ENCODE results near the gene KLHL8. TPM values are rescaled to one million over a fixed set of nuclear protein-coding genes. Genes with fewer than 3 reads are reported as not detected.
"Not testable (repeated sequence)": the region's sequence is repeated elsewhere in the genome, so short reads cannot be mapped to it uniquely, and the experiment has no call there.

The KLHL8 gene
- total RNA-seq, 1 experiment from 2014 or later, result 9.9 TPM

GRCh38 chr4:87225936-87226335, 5.5 kb upstream of the KLHL8 start:
- peaks cover 2% of the 10 kb centered on the region for H3K36me3 Mint-ChIP-seq (ENCODE audit: insufficient read depth, unreplicated experiment)
- TF ChIP-seq, protein P1, sequence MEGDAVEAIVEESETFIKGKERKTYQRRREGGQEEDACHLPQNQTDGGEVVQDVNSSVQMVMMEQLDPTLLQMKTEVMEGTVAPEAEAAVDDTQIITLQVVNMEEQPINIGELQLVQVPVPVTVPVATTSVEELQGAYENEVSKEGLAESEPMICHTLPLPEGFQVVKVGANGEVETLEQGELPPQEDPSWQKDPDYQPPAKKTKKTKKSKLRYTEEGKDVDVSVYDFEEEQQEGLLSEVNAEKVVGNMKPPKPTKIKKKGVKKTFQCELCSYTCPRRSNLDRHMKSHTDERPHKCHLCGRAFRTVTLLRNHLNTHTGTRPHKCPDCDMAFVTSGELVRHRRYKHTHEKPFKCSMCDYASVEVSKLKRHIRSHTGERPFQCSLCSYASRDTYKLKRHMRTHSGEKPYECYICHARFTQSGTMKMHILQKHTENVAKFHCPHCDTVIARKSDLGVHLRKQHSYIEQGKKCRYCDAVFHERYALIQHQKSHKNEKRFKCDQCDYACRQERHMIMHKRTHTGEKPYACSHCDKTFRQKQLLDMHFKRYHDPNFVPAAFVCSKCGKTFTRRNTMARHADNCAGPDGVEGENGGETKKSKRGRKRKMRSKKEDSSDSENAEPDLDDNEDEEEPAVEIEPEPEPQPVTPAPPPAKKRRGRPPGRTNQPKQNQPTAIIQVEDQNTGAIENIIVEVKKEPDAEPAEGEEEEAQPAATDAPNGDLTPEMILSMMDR (IDR thresholded peaks at IDR 0.05; ENCODE audit: unreplicated experiment), result no peak
- no TSS peak for BruUV-seq (replicated peaks)
- H3K4me1 Mint-ChIP-seq (ENCODE audit: low read depth, unreplicated experiment), result no peaks in the 10 kb centered on the region
- no peaks in the 10 kb centered on the region for H3K9me3 Mint-ChIP-seq (ENCODE audit: low read depth, unreplicated experiment)
- intact Hi-C loops (cut with micrococcal nuclease; ENCODE audit: unreplicated experiment), result no loop called here
- H3K27ac Mint-ChIP-seq (ENCODE audit: unreplicated experiment), result no peak overlapping the region
- H3K4me3 Mint-ChIP-seq (ENCODE audit: low read depth, unreplicated experiment), result no peak overlapping the region
- no peaks in the 10 kb centered on the region for H3K27me3 Mint-ChIP-seq (ENCODE audit: unreplicated experiment)
- CTCF ChIA-PET, result no interaction called here
- no peak for DNase-seq

DNA sequence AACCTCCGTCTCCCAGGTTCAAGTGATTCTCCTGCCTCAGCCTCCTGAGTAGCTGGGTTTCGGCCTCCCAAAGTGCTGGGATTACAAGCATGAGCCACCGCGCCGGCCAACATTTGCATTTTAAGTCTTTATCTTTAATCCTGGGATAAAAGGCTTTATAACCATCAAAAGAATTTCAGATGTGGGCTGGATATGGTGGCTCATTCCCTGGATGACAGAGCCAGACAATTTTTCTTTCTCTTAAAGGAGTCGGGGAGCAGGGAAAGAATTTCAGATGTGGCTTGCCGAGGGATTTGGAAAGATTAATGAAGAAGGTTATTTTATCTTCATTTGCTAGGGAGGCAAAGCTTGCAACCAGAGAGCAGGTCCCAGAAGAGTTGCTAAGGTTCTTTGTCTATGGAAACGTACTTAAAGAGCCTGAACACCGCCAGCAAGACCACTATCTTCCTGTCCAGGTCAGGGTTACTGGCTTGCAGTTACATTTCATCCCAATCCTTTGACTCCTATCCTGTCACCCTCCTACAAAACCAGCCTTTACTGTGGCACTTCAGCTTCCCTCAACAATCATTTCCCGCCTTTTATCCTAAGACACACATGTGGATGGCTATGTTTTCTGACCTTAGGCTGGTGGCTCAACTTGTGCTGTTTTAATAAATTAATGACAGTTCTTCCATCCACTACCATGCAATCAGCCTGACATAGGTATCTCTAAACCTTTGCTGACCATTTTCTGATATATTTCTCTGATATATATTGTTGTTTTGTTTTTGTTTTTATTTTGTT, 3.9 kb upstream of the KLHL8 start:
- H3K36me3 Mint-ChIP-seq (ENCODE audit: insufficient read depth, unreplicated experiment), result peaks cover 16% of the 10 kb centered on the region
- DNase-seq, result no peak
- CTCF ChIA-PET, result no interaction called here
- H3K4me3 Mint-ChIP-seq (ENCODE audit: low read depth, unreplicated experiment), result no peak overlapping the region
- BruUV-seq (replicated peaks), result no TSS peak
- H3K27me3 Mint-ChIP-seq (ENCODE audit: unreplicated experiment), result no peaks in the 10 kb centered on the region
- no peak overlapping the region for H3K27ac Mint-ChIP-seq (ENCODE audit: unreplicated experiment)
- H3K9me3 Mint-ChIP-seq (ENCODE audit: low read depth, unreplicated experiment), result no peaks in the 10 kb centered on the region
- intact Hi-C loops (cut with micrococcal nuclease; ENCODE audit: unreplicated experiment), result no loop called here
- TF ChIP-seq, protein P1 (IDR thresholded peaks at IDR 0.05; ENCODE audit: unreplicated experiment), result no peak
- H3K4me1 Mint-ChIP-seq (ENCODE audit: low read depth, unreplicated experiment), result no peaks in the 10 kb centered on the region

- Mint-ChIP-seq H3K4me3 (ENCODE audit: low read depth, unreplicated experiment) (peak overlapping the region; percentile 88), H3K27ac (ENCODE audit: unreplicated experiment) (peak overlapping the region; percentile 66), H3K27me3 (ENCODE audit: unreplicated experiment) (no peaks in the 10 kb centered on the region), H3K9me3 (ENCODE audit: low read depth, unreplicated experiment) (no peaks in the 10 kb centered on the region), H3K36me3 (ENCODE audit: insufficient read depth, unreplicated experiment) (peaks cover 23% of the 10 kb centered on the region), H3K4me1 (ENCODE audit: low read depth, unreplicated experiment) (no peaks in the 10 kb centered on the region)
- CTCF ChIA-PET, result interaction anchor here (0.6 to 1.1 kb wide), 3 partner anchors 69 to 721 kb away, joined by 3 to 7 read pairs (median 3); no protein-coding TSS in a partner anchor
- intact Hi-C loops (cut with micrococcal nuclease; ENCODE audit: unreplicated experiment), result no loop called here
- no TSS peak for BruUV-seq (replicated peaks)
- DNase-seq, result no peak
- TF ChIP-seq, protein P1 (IDR thresholded peaks at IDR 0.05; ENCODE audit: unreplicated experiment), result no peak
Measured at GRCh38 chr4:87219632-87220093, 755 bp downstream of the KLHL8 start.

- BruUV-seq (replicated peaks); H3K27me3 Mint-ChIP-seq (ENCODE audit: unreplicated experiment); H3K27ac Mint-ChIP-seq (ENCODE audit: unreplicated experiment); H3K4me3 Mint-ChIP-seq (ENCODE audit: low read depth, unreplicated experiment); H3K4me1 Mint-ChIP-seq (ENCODE audit: low read depth, unreplicated experiment); H3K9me3 Mint-ChIP-seq (ENCODE audit: low read depth, unreplicated experiment); intact Hi-C loops (cut with micrococcal nuclease; ENCODE audit: unreplicated experiment); CTCF ChIA-PET; DNase-seq: not testable (repeated sequence)
- peaks cover 23% of the 10 kb centered on the region for H3K36me3 Mint-ChIP-seq (ENCODE audit: insufficient read depth, unreplicated experiment)
Measured at GRCh38 chr4:87217235-87217763, 3.1 kb downstream of the KLHL8 start.

GRCh38 chr4:87216469-87216868, 3.9 kb downstream of the KLHL8 start:
- intact Hi-C loops (cut with micrococcal nuclease; ENCODE audit: unreplicated experiment), result no loop called here
- no peaks in the 10 kb centered on the region for H3K9me3 Mint-ChIP-seq (ENCODE audit: low read depth, unreplicated experiment)
- TF ChIP-seq, protein P1 (IDR thresholded peaks at IDR 0.05; ENCODE audit: unreplicated experiment), result no peak
- CTCF ChIA-PET, result no interaction called here
- no TSS peak for BruUV-seq (replicated peaks)
- H3K4me3 Mint-ChIP-seq (ENCODE audit: low read depth, unreplicated experiment), result no peak overlapping the region
- peaks cover 23% of the 10 kb centered on the region for H3K36me3 Mint-ChIP-seq (ENCODE audit: insufficient read depth, unreplicated experiment)
- no peak for DNase-seq
- no peaks in the 10 kb centered on the region for H3K27me3 Mint-ChIP-seq (ENCODE audit: unreplicated experiment)
- no peaks in the 10 kb centered on the region for H3K4me1 Mint-ChIP-seq (ENCODE audit: low read depth, unreplicated experiment)
- H3K27ac Mint-ChIP-seq (ENCODE audit: unreplicated experiment), result no peak overlapping the region

Data from Calu3 (cell line).